HAP-1 (cell line): Measurements from ENCODE around the gene PSMB10.

Experiments
- DNase-seq, 2 experiments: peaks; one replicate each; pipeline ENCODE4 v3.0.0-alpha.2; 2016 to 2020; ENCODE audit warnings: low spot score in 2 of 2
- H3K27me3 ChIP-seq: fragments of 250-450 bp; sonication (Bioruptor Pico); 2 replicates; pipeline ENCODE4 v1.5.1; 2020; ENCODE audit warnings: low read depth, mild to moderate bottlenecking, moderate library complexity
- H3K36me3 ChIP-seq: fragments of 250-450 bp; sonication (Bioruptor Pico); replicated peaks from 2 replicates; pipeline ENCODE4 v1.5.1; 2020; ENCODE audit warnings: mild to moderate bottlenecking
- H3K4me1 ChIP-seq: fragments of 250-450 bp; sonication (Bioruptor Pico); 2 replicates; pipeline ENCODE4 v1.5.1; 2020; ENCODE audit warnings: mild to moderate bottlenecking
- H3K4me3 ChIP-seq: fragments of 250-450 bp; sonication (Bioruptor Pico); 2 replicates; pipeline ENCODE4 v1.5.1; 2020; ENCODE audit warnings: mild to moderate bottlenecking, moderate library complexity
- H3K9me3 ChIP-seq: fragments of 250-450 bp; sonication (Bioruptor Pico); 2 replicates; pipeline ENCODE4 v1.5.1; 2020; ENCODE audit warnings: mild to moderate bottlenecking, moderate library complexity
- in situ Hi-C: fragments of 300-500 bp; cut with MboI; formaldehyde crosslinking; loops from 3 replicates; pipeline ENCODE4 v1.14.3; 2020; ENCODE audit warnings: low sequenced_read_pairs, inconsistent platforms, mixed read lengths

Gene PSMB10

GRCh38 chr16:67931712-67932461 is 4.8 kb downstream of the PSMB10 start, which contains the start of gene CTRL:
Gene CTRL (minus strand): TSS chr16:67931862. CDS start chr16:67931852, 10 bp downstream.
- peaks cover 9% of the 10 kb centered on the region for H3K4me1 ChIP-seq
- H3K36me3 ChIP-seq, result peaks cover 24% of the 10 kb centered on the region
- no peak within 1 kb of the TSS for H3K4me3 ChIP-seq
- in situ Hi-C loops, result no loop called here
- no peak for DNase-seq
- no peaks in the 10 kb centered on the region for H3K27me3 ChIP-seq
- no peaks in the 10 kb centered on the region for H3K9me3 ChIP-seq

- Histone ChIP-seq H3K36me3 (peaks cover 24% of the 10 kb centered on the region), H3K9me3 (no peaks in the 10 kb centered on the region), H3K4me3 (no peak overlapping the region), H3K4me1 (peaks cover 9% of the 10 kb centered on the region), H3K27me3 (no peaks in the 10 kb centered on the region)
- in situ Hi-C loops, result no loop called here
- DNase-seq, result no peak
Measured at GRCh38 chr16:67930678-67931211, 5.9 kb downstream of the PSMB10 start.

- Histone ChIP-seq H3K4me1 (peaks cover 9% of the 10 kb centered on the region), H3K4me3 (no peak overlapping the region), H3K27me3 (no peaks in the 10 kb centered on the region), H3K36me3 (peaks cover 24% of the 10 kb centered on the region), H3K9me3 (no peaks in the 10 kb centered on the region)
- no peak for DNase-seq
- in situ Hi-C loops, result no loop called here
Measured at GRCh38 chr16:67930191-67930590, 6.5 kb downstream of the PSMB10 start.

- Histone ChIP-seq H3K4me3 (no peak overlapping the region), H3K4me1 (no peaks in the 10 kb centered on the region), H3K9me3 (no peaks in the 10 kb centered on the region), H3K36me3 (peaks cover 23% of the 10 kb centered on the region), H3K27me3 (no peaks in the 10 kb centered on the region)
- in situ Hi-C loops, result loop anchor here (5.0 kb wide), 1 partner anchor 261 kb away; the partner anchor contains the start of genes C16orf86 and ENKD1
- DNase-seq, result peak; percentile 66 to 85
Measured at GRCh38 chr16:67928561-67929364, 7.9 kb downstream of the PSMB10 start.

GRCh38 chr16:67928147-67928546 is 8.5 kb downstream of the PSMB10 start:
- Histone ChIP-seq H3K9me3 (no peaks in the 10 kb centered on the region), H3K4me3 (no peak overlapping the region), H3K27me3 (no peaks in the 10 kb centered on the region), H3K36me3 (peaks cover 26% of the 10 kb centered on the region), H3K4me1 (no peaks in the 10 kb centered on the region)
- no peak for DNase-seq
- in situ Hi-C loops, result loop anchor here (5.0 kb wide), 1 partner anchor 261 kb away; the partner anchor contains the start of genes C16orf86 and ENKD1

- no peak for DNase-seq
- in situ Hi-C loops, result loop anchor here (5.0 kb wide), 1 partner anchor 260 kb away; the partner anchor contains the start of genes C16orf86 and ENKD1
- H3K36me3 ChIP-seq, result peaks cover 25% of the 10 kb centered on the region
Measured at GRCh38 chr16:67927131-67927941, 9.3 kb downstream of the PSMB10 start.

GRCh38 chr16:67926181-67926750 is 10.4 kb downstream of the PSMB10 start:
- H3K27me3 ChIP-seq, result no peaks in the 10 kb centered on the region
- in situ Hi-C loops, result loop anchor here (5.0 kb wide), 1 partner anchor 259 kb away; the partner anchor contains the start of genes C16orf86 and ENKD1
- H3K36me3 ChIP-seq, result peaks cover 25% of the 10 kb centered on the region
- H3K4me1 ChIP-seq, result no peaks in the 10 kb centered on the region
- H3K4me3 ChIP-seq, result no peak overlapping the region
- no peak for DNase-seq
- H3K9me3 ChIP-seq, result no peaks in the 10 kb centered on the region

More at GRCh38 chr16:67927131-67927941, 9.3 kb downstream of the PSMB10 start:
- H3K9me3 ChIP-seq, result no peaks in the 10 kb centered on the region
- H3K4me3 ChIP-seq, result no peak overlapping the region
- no peaks in the 10 kb centered on the region for H3K4me1 ChIP-seq
- H3K27me3 ChIP-seq, result no peaks in the 10 kb centered on the region

GRCh38 chr16:67924140-67924906 is 12.3 kb downstream of the PSMB10 start:
- Histone ChIP-seq H3K9me3 (no peaks in the 10 kb centered on the region), H3K4me3 (no peak overlapping the region), H3K36me3 (peaks cover 22% of the 10 kb centered on the region), H3K27me3 (no peaks in the 10 kb centered on the region), H3K4me1 (no peaks in the 10 kb centered on the region)
- in situ Hi-C loops, result no loop called here
- no peak for DNase-seq

- Histone ChIP-seq H3K9me3 (no peaks in the 10 kb centered on the region), H3K27me3 (no peaks in the 10 kb centered on the region), H3K4me1 (no peaks in the 10 kb centered on the region), H3K4me3 (no peak overlapping the region), H3K36me3 (peaks cover 17% of the 10 kb centered on the region)
- DNase-seq, result no peak
- in situ Hi-C loops, result no loop called here
Measured at GRCh38 chr16:67923414-67924116, 13.1 kb downstream of the PSMB10 start.

- Histone ChIP-seq H3K36me3 (peaks cover 13% of the 10 kb centered on the region), H3K27me3 (no peaks in the 10 kb centered on the region), H3K4me3 (no peak overlapping the region), H3K9me3 (no peaks in the 10 kb centered on the region), H3K4me1 (no peaks in the 10 kb centered on the region)
- no peak for DNase-seq
- in situ Hi-C loops, result no loop called here
Measured at GRCh38 chr16:67922740-67923139, 13.9 kb downstream of the PSMB10 start.

- H3K27me3 ChIP-seq, result no peaks in the 10 kb centered on the region
- no peak overlapping the region for H3K4me3 ChIP-seq
- H3K36me3 ChIP-seq, result peaks cover 10% of the 10 kb centered on the region
- no peaks in the 10 kb centered on the region for H3K9me3 ChIP-seq
- no peak for DNase-seq
- in situ Hi-C loops, result no loop called here
- no peaks in the 10 kb centered on the region for H3K4me1 ChIP-seq
Measured at GRCh38 chr16:67922221-67922620, 14.4 kb downstream of the PSMB10 start.
